HG03378 (cell line): Measurements from ENCODE around the gene MEN1.
"Not testable (repeated sequence)": the region's sequence is repeated elsewhere in the genome, so short reads cannot be mapped to it uniquely, and the experiment has no call there.

Experiments
- ATAC-seq: cut with Tn5 transposase; IDR thresholded peaks from one replicate; pipeline ENCODE4 v1.9.1; 2021; ENCODE audit warnings: mild to moderate bottlenecking, moderate library complexity; ENCODE audit not compliant: unreplicated experiment

The MEN1 gene

DNA sequence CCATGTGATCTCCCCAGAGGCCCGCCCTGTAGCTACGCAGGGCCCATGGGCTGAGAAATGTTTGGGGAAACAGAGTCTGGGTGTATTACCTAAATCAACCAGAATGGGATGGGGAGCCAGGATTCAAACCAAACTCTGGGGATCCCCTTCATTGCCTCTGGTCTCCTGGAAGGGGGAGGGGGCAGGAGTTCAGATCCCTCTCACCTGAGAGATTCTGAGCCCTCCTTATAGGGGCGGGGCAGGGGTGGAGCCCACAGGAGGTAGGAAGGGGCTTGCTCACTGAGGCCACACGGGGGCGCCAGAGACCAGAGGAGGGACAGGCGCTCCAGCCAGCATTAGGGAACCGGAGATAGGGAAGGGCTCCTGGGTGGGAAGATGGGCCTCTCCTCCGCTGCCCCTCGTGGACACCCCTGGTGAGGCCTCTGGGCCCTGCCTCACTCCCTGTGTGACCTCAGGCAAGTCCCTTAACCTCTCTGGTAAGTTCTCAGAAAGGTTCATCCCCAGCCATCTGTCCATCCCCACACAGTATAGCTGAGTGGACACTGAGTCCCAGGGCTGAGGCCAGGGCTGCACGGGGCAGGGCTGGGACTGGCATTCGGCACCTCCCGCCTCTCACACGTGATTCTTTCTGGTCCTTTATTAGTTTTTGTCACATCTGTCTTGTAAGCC, 36.8 kb upstream of the MEN1 start:
- no peak for ATAC-seq

DNA sequence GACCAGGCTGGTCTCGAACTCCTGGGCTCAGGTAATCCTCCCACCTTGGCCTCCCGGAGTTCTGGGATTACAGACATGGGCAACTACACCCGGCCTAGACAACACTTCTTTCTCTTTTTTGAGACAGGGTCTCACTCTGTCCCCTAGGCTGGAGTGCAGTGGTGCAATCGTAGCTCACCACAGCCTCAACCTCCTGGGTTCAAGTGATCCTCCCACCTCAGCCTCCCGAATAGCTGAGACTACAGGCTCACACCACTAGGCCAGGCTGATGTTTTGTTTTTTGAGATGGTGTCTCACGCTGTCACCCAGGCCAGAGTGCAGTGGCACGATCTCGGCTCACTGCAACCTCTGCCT, 35.4 kb upstream of the MEN1 start:
- ATAC-seq, result not testable (repeated sequence)

DNA sequence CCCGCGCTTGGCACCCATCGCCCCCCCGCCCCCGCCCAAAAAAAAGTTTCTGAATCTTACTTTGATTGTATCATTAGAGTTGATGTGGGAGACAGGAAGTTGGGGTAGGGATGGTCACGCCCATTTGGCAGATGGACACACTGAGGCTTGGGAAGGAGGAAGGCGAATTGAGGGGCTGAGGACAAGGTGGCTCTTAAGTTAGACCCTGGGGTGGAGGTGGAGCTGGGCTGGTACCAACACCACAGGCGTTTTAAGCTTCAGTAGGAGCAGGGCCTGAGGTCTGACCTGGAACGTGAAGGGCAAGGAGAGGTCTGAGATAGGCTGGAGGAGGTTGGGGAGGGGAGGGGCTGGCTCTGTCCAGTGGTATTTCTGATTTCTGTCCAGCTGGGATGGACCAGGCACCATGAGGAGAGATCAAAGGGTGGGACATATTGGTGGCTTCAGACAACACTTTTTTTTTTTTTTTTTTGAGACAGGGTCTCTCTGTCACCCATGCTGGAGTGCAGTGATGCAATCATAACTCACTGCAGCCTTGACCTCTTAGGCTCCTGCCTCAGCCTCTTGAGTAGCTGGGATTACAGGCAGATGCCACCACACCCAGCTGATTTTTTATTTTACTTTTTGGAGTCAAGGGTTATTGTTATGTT, 34.9 kb upstream of the MEN1 start:
- no peak for ATAC-seq

DNA sequence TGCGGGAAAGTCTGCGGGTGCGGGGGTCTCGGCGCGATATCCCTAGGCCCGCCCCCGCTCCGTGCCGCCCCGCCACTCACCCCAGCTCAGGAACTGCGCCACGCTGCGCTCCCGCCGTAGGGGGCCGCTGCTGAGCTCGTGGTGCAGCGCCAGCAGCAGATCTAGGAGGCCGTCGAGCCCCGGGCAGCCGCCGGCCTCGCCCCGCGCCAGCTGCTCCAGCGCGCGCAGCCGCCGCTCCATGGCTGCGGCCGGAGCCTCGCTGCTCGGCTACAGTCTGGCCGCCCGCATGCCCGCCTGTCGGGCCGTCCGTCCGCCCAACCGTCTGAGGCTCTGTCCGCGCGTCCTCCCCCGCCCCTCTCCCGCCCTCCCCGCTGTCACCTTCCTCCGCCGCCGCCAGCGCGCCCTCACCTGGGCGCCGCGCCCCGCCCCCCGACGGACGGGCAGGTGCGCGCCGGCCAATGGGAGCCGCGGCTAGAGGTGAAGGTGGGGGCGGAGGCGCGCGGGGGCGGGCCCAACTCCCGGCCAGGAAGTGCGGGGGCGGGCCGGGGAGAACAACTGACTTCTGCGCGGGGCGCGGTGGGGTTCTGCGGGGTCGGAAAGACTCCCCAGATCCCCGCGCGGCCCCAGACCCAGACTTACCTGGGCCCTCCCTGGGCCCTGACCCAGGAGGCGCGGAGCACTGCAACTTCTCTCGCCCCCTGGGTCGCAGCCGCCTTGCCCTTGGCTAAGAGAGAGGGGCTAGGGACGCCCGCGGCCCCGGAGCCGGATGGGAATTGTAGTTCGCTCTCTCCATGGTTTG, 34.2 kb upstream of the MEN1 start, which contains the start of gene CDC42BPG:
TSS of gene CDC42BPG (minus strand) at position 324 of the 799 bp plus-strand sequence. CDS start at position 240, 84 bp downstream.
- ATAC-seq, result no peak

DNA sequence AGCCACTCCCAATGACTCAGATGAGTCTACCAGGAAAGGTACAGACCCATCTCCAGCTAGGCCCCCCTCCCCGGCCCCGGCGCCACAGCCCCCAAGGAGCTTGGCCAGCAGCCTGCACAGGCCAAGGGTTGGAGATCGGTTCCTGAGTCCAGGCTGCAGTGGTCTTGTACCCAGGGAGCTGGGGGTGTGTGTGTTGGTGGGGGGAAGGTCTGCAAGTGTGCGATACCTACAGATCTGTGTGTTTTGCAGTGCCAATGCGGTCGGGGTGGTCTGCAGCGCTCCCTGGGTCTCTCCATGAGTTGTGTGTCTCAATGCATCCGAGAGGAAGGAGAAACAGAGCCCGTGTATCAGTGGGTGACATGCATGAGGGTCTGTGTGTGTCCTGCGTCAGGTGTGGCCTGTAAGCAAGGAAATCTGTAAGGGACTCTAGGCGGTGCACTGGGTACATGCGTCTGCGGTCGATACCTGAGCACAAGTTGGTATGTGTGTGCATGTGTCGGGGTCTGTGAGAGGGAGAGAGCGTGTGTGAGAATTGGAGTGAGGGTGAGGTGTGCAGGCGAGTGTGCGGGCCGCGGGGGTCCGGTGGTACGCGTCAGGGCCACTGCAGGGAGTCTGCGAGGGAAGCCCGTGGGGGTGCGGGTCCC, 33.5 kb upstream of the MEN1 start:
- ATAC-seq, result no peak

DNA sequence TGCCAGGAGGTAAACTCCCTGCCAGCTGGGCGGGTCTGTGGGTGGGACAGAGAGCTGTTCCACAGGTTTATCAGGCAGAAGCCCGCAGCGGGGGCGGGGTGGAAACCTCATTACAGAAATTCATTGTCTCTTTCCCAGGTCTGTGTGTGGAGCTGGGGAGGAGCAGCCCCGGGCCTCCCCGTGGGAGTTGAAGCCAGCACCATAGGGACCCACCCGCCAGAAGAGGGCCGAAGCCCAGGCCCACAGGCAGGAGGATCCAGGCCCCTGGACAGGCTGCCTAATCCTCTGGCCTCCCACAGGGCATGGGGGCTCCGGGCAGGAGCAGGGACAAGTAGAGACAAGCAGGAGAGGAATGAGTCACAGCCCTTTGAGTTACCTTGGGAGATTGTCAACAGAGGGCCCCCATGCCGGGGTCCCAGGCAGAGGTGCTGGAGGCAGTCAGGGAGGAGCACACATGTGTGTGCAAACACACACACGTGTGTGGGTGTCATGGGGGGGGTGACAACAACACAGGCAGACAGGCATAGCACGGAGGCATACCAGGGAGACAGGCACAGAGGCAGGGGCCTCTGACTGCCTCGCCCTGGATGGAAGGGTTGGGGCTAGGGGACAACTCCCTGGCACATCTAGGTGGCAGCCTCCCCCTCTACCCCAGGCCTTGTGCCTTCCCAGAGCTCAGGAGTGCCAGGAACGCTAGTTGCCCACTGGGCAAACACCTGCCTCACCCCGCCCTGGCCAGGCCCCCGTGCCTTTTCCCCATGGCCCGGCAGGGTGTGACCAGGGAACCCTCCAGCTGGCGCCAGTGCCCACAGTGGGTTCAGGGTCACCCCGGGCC, 32.7 kb upstream of the MEN1 start:
- no peak for ATAC-seq

DNA sequence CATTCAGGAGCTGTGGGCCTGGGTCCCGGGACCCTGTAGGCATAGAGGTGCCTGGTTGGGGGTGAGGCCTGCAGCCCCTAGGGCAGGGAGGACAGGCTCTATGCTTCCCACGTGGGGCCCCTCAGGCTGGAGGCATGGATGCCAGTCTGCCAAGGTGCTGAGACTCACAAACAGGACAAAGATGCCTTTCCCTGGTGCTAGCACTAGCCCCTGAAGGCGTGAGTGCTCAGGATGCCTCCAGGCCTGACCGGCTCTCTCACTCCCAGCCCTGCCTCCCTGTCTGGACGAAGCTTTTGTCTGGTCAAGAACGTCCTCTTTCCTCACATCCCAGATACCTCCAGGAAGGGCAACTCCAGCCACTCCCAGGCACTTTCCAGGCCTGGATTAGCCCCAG, 32.0 kb upstream of the MEN1 start:
- ATAC-seq, result no peak

DNA sequence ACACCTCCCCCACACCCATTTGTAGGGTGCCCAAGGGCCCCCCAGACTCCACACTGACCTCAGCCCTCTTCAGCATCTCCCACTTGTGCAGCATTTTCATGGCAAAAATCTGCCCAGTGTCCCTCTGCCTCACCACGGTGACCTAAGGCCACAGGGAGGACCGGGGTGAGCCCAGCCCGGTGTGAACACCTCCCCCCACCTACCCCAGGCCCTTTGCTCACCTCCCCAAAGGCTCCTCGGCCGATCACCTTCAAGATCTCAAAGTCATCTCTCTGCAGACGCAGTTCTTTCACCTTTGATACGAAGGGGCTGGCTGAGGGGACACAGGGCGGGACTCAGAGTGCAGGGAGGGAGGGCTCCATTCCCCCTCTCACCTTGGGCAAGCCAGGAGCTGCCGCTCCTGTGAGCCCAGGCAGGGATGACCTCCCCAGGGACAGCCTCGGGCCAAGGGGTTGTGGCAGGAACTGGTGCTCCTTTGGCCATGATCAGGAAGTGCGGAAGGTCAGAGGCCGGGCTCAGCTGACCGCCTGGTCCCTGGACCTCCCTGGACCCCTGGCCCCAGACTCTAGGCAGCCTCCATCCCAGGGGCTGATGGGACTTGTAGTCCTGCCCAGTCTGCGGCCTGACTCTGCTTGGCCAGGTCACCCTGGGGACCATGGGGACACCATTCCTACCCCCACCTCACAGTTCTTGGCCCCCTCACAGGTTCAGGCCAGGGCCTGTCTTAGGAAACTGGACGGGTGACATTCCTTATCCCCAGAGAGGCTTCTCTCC, 31.4 kb upstream of the MEN1 start:
- no peak for ATAC-seq

DNA sequence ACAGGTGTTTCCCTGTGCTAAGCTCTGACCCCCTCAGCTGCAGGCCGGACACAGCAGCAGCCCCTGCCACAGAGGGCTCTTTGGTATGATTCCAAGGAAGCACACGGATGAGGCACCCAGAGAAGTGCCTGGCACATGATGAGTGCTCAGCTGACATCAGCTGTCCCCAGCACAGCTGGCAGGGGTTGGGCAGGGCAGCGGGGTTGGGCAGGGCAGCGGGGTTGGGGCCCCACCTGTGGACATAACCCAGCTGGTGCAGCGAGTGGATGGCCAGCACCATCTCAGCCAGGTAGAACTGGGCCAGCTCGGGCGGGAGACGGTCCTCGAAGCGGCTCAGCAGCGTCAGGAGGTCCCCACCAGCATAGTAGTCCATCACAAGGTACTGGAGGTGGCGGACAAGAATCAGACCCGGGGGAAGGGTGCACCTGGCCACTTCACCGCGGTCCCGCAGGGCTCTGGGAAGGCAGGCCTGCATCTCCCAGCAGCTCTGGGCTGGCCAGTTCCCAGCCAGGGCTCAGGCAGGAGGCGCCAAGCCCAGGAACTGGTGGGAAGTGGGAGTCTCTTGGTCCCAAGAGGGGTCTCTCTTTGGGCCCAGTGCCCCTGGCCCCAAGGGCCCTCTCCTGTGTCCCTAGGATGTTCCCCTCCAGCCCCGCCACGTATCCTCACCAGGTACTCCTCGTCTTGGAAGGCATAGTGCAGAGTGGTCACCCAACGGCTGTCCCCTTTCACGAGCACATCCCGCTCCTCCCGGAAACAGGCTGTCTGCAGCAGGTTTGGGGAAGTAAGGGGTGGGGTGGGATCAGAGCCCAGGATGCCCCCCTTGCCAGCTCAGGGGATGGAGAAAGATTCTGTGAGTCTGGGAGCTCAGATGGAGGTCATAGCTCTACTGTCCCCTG, 29.8 kb upstream of the MEN1 start:
- no peak for ATAC-seq

DNA sequence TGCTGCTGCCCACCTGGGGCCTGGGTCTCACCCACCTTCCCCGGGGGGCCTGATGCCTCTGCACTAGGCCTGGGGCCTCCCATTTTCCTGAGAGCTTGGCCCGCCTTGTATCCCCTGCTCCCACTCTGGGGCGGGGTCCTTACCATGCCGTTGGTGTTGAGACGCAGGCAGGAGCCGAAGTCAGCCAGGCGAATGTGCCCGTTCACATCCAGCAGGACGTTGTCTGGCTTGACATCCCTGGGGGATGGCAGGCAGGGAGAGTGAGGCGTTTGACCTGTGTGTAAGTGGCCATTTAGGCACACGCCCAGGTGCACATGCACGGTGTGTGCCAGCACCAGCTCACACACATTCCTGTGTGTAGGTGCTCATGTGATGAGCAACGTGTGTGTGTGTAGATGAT, 29.0 kb upstream of the MEN1 start:
- no peak for ATAC-seq

DNA sequence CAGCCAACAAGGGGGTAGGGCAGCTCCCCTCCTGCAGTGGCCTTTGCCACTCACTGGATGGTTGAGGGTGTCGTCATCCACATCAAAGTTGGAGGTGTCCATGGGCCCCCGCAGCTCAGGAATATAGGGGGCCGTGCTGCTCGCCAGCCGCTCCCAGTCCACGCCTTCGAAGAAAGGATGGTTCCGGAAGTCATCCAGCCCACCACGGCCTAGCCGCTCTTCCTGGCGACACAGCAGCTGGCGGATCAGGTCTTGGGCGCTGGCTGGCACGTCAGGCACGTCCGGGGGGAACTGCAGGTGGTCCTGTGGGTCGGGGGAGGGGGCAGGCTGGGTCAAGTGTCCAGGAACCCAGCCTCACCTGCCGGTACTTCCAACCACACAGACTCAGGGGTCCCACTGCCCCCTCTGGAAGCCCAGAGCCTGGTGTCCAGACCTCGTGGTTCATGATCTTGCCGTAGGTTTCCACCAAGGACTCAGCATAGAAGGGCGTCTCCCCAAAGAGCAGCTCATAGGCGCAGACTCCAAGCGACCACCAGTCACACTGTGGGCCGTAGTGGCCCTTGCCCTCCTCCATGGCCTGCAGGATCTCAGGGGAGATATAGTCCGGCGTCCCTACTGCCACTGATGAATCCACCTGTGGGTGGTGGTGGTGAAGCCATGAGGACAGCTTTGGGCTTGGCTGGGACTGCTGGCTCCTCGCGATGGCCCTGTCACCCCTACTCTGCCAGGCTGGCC, 28.4 kb upstream of the MEN1 start:
- no peak for ATAC-seq

DNA sequence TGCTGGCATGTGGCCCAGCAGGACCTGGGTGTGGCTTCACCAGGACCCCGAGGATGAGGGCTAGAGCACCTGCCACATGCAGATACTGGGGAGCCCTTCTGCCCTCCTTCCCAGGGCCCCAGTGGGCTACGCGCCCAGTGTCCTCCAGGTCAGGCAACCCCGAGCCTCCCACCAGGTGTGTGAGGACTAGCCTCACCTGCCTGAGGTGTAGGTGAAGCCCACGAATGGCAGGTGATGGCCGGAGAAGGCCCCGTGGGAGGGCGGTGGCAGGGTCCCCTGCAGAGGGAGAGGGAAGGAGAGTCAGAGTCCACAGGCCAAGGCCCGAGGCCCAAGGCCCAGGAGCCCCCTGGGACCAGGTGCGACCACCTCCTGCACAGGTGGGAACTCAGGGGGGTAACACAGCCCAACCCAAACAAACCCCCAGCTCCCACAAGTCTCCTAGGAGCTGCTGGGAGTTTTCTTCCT, 27.6 kb upstream of the MEN1 start:
- ATAC-seq, result no peak

DNA sequence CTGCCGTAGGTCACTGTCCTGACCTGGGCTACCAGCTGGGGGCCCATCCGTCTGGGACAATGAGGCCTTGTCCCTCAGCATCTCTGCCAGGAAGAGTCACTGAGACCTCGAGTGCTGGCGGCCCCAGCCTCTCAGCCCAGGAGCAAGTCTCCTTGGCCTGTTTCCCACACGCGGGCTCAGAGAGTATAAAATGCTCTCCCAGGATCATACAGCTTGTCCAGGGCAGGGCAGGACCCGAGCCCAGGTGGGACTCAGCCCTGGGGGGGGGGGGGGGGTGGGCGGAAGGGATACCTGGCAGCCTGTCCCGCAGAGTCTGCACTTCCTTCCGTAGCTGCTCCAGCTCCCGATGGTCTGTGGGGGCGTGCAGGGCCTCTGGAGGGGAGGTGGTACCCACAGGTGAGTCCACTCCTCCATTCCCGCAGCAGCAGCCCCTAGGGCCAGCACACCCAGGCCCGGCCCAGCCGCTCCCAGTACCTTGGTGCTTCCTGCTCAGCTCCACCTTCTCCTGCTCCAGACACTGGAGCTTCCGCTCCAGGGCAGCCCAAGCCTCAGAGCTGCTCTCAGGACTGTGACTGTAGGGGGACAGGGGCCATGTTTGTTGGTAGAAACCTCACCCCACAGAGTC, 26.2 kb upstream of the MEN1 start:
- no peak for ATAC-seq

DNA sequence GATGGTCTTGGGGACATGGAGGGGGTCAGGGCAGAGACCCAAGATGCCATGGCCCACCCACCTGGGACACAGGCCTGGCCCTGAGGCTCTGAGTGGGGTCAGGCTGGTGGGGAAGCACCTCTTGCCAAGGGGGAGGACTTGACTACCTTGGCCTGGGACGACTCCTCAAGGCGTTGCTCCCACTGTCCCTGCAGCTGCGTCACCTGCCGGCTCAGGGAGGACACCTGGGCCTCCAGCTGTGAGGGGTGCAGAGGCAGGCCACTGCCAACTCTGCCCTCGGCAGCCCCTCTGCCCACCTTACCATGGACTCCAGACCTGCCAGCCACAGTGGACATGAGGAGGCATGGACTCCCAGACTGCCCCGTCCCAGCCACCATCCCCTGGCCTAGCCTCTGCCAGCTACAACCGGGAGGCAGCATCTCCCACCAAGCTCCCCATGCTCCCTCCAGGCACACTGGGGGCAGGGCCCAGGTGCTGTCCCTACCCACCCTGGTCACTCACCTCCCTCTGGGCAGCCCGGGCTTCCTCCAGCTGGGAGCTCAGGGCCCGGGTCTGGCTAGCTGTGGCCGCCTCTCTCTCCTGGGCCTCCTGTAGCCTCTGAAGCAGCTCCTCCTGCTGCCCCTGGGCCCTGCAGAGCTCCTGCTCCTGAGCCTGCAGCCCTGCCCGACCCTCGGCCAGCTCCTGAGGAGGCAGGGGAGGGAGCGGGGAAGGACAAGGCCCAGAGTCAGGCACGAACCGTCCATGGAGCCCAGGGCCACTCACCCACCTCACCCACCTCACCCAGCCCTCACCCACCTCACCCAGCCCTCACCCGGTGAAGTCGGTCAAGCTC, 25.5 kb upstream of the MEN1 start:
- no peak for ATAC-seq

DNA sequence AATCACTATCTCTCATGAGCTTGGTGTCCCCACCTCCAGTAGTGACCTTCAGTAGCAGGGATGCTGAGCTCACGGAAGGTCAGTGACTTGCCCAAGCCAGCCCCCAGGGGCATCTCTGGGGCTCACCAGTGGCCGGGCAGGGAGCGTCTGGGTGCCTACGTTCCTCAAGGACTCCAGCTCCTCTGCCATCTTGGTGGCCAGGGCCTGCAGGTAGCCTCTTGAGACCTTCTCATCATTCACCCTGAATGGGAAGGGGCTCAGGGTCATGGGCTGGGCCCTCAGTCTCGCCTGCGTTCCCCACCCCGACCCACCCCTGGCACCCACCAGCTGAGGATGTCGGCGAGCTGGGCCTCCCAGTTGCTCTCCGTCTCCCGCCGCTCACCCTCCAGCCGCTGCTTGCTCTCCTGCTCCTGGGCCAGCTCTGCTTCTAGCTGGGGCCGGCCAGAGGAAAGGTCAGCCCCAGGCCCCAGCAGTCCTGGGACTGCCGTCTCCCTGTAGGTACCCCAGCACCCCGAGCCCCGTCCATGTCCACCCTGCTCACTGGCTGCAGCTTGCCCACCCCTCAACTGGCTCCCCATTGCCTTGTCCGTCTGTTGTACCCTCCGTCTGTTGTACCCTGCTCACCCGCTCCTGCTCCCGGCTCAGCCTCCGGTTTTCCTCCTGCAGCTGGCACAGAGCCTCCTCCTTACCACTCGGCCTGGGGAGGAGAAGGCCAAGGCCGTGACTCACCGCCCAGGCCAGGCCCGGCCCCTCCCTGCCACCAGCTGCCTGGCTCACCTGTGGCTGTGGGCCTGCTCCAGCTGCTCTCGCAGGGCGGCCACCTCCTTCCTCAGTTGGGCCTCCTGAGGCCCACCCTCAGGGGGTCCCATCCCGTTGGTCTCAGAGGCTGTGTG, 24.6 kb upstream of the MEN1 start:
- ATAC-seq, result no peak
